ENCODE measurements around the gene PTP4A2. TPM values are rescaled to one million over a fixed set of nuclear protein-coding genes. Genes with fewer than 3 reads are reported as not detected.

The PTP4A2 gene
- total RNA-seq, 1 experiment from 2014 or later, result 366 TPM

DNA sequence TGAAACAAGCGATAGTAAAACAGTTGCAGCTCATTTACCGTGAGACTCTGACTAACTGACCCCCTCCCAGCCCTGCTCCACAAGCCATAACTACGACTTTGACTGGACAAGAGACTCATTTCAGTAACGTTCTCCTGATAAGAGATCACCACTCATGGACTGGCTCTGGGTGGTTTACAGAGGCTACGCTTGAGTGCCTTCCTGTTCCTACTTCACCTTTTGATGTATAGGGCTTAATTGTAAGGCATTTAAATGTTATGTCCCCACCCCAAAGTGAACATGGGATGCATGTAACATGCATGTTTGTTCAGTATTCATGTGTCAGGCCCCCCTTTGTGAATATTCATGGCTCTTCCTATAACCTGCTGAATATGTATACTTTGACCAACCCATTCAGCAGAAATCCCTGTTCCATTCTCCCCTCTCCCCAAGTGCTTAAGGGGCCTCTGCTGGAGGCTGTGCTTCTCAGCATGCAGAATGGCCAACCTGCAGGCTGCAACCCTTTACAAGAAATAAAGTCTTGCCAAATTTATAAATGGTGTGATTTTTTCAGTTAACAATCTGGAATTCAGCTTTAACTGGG lies 71.6 kb downstream of the PTP4A2 start:
- no TSS peak for BruUV-seq (replicated peaks)

GRCh38 chr1:31865728-31866449 lies 72.3 kb downstream of the PTP4A2 start:
- Mint-ChIP-seq H3K9me3 (ENCODE audit: low read depth, unreplicated experiment) (no peaks in the 10 kb centered on the region), H3K4me3 (ENCODE audit: low read depth, unreplicated experiment) (no peak overlapping the region), H3K36me3 (ENCODE audit: insufficient read depth, unreplicated experiment) (no peaks in the 10 kb centered on the region), H3K27ac (ENCODE audit: unreplicated experiment) (no peak overlapping the region), H3K4me1 (ENCODE audit: low read depth, unreplicated experiment) (no peaks in the 10 kb centered on the region), H3K27me3 (ENCODE audit: unreplicated experiment) (no peaks in the 10 kb centered on the region)
- DNase-seq, result no peak
- BruUV-seq (replicated peaks), result no TSS peak
- CTCF ChIA-PET, result interaction anchor here (0.6 to 0.8 kb wide), 2 partner anchors 9 to 13 kb away, joined by 3 read pairs; no protein-coding TSS in a partner anchor
- intact Hi-C loops (cut with micrococcal nuclease; ENCODE audit: unreplicated experiment), result no loop called here
- TF ChIP-seq, protein P1, sequence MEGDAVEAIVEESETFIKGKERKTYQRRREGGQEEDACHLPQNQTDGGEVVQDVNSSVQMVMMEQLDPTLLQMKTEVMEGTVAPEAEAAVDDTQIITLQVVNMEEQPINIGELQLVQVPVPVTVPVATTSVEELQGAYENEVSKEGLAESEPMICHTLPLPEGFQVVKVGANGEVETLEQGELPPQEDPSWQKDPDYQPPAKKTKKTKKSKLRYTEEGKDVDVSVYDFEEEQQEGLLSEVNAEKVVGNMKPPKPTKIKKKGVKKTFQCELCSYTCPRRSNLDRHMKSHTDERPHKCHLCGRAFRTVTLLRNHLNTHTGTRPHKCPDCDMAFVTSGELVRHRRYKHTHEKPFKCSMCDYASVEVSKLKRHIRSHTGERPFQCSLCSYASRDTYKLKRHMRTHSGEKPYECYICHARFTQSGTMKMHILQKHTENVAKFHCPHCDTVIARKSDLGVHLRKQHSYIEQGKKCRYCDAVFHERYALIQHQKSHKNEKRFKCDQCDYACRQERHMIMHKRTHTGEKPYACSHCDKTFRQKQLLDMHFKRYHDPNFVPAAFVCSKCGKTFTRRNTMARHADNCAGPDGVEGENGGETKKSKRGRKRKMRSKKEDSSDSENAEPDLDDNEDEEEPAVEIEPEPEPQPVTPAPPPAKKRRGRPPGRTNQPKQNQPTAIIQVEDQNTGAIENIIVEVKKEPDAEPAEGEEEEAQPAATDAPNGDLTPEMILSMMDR (IDR thresholded peaks at IDR 0.05; ENCODE audit: unreplicated experiment), result no peak

More for the DNA sequence above, 71.6 kb downstream of the PTP4A2 start:
- H3K27ac Mint-ChIP-seq (ENCODE audit: unreplicated experiment), result no peak overlapping the region
- H3K4me3 Mint-ChIP-seq (ENCODE audit: low read depth, unreplicated experiment), result no peak overlapping the region
- H3K4me1 Mint-ChIP-seq (ENCODE audit: low read depth, unreplicated experiment), result no peaks in the 10 kb centered on the region
- TF ChIP-seq, protein P1 (IDR thresholded peaks at IDR 0.05; ENCODE audit: unreplicated experiment), result no peak
- H3K27me3 Mint-ChIP-seq (ENCODE audit: unreplicated experiment), result no peaks in the 10 kb centered on the region
- intact Hi-C loops (cut with micrococcal nuclease; ENCODE audit: unreplicated experiment), result no loop called here
- DNase-seq, result no peak
- no peaks in the 10 kb centered on the region for H3K36me3 Mint-ChIP-seq (ENCODE audit: insufficient read depth, unreplicated experiment)
- CTCF ChIA-PET, result interaction anchor here (0.6 kb wide), 1 partner anchor 12 kb away, joined by 3 read pairs; no protein-coding TSS in a partner anchor
- H3K9me3 Mint-ChIP-seq (ENCODE audit: low read depth, unreplicated experiment), result no peaks in the 10 kb centered on the region

DNA sequence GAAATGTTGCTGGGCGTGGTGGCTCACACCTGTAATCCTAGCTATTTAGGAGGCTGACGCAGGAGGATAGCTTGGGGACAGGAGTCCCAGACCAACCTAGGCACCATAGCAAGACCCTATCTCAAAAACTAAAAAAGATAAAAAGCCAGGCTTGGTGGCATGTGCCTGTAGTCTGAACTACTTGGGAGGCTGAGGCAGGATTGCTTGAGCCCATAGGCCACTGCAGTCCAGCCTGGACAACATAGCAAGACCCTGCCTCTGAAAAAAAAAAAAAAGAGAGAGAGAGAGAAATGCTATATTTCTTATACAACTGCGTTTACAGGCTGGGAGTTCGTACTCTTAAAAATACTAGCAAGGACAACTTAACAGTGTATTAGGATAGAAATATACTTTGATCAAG lies 76.1 kb downstream of the PTP4A2 start:
- no peak overlapping the region for H3K27ac Mint-ChIP-seq (ENCODE audit: unreplicated experiment)
- H3K4me1 Mint-ChIP-seq (ENCODE audit: low read depth, unreplicated experiment), result no peaks in the 10 kb centered on the region
- TF ChIP-seq, protein P1 (IDR thresholded peaks at IDR 0.05; ENCODE audit: unreplicated experiment), result no peak

GRCh38 chr1:31861346-31861745 lies 76.8 kb downstream of the PTP4A2 start:
- no peaks in the 10 kb centered on the region for H3K4me1 Mint-ChIP-seq (ENCODE audit: low read depth, unreplicated experiment)
- CTCF ChIA-PET, result no interaction called here

More for the DNA sequence above, 76.1 kb downstream of the PTP4A2 start:
- no TSS peak for BruUV-seq (replicated peaks)
- H3K4me3 Mint-ChIP-seq (ENCODE audit: low read depth, unreplicated experiment), result no peak overlapping the region
- CTCF ChIA-PET, result no interaction called here
- no peak for DNase-seq
- no peaks in the 10 kb centered on the region for H3K9me3 Mint-ChIP-seq (ENCODE audit: low read depth, unreplicated experiment)
- intact Hi-C loops (cut with micrococcal nuclease; ENCODE audit: unreplicated experiment), result no loop called here
- H3K36me3 Mint-ChIP-seq (ENCODE audit: insufficient read depth, unreplicated experiment), result no peaks in the 10 kb centered on the region
- no peaks in the 10 kb centered on the region for H3K27me3 Mint-ChIP-seq (ENCODE audit: unreplicated experiment)

More at GRCh38 chr1:31861346-31861745, 76.8 kb downstream of the PTP4A2 start:
- BruUV-seq (replicated peaks), result no TSS peak
- H3K27ac Mint-ChIP-seq (ENCODE audit: unreplicated experiment), result no peak overlapping the region
- H3K27me3 Mint-ChIP-seq (ENCODE audit: unreplicated experiment), result no peaks in the 10 kb centered on the region
- intact Hi-C loops (cut with micrococcal nuclease; ENCODE audit: unreplicated experiment), result no loop called here
- no peak for DNase-seq
- no peak overlapping the region for H3K4me3 Mint-ChIP-seq (ENCODE audit: low read depth, unreplicated experiment)
- no peaks in the 10 kb centered on the region for H3K36me3 Mint-ChIP-seq (ENCODE audit: insufficient read depth, unreplicated experiment)
- TF ChIP-seq, protein P1 (IDR thresholded peaks at IDR 0.05; ENCODE audit: unreplicated experiment), result no peak
- no peaks in the 10 kb centered on the region for H3K9me3 Mint-ChIP-seq (ENCODE audit: low read depth, unreplicated experiment)

All from Calu3 (cell line).